ENCODE results near the gene MSANTD7.

DNA sequence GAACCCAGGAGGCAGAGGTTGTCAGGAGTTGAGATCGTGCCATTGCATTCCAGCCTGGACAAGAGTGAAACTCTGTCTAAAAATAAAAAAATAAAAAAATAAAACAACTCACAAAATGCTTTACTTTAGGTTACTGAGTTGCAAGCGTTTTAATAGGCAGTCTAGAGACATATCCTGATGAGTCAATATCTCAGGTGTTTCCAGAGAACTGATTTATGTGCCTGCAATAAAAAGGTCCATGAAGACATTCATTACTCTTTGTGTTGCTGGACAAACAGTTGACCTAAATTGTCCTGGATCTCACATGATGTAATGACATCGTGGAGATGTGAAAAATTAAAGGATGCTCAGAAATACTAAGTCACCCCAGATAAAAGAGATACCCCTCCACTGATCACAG, 31.8 kb upstream of the MSANTD7 start:
- TF ChIP-seq, protein P1, sequence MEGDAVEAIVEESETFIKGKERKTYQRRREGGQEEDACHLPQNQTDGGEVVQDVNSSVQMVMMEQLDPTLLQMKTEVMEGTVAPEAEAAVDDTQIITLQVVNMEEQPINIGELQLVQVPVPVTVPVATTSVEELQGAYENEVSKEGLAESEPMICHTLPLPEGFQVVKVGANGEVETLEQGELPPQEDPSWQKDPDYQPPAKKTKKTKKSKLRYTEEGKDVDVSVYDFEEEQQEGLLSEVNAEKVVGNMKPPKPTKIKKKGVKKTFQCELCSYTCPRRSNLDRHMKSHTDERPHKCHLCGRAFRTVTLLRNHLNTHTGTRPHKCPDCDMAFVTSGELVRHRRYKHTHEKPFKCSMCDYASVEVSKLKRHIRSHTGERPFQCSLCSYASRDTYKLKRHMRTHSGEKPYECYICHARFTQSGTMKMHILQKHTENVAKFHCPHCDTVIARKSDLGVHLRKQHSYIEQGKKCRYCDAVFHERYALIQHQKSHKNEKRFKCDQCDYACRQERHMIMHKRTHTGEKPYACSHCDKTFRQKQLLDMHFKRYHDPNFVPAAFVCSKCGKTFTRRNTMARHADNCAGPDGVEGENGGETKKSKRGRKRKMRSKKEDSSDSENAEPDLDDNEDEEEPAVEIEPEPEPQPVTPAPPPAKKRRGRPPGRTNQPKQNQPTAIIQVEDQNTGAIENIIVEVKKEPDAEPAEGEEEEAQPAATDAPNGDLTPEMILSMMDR (IDR thresholded peaks at IDR 0.05), result no peak
- TF ChIP-seq POLR2AphosphoS5 (IDR thresholded peaks at IDR 0.05), result no peak
- no peak for TF ChIP-seq POLR2A (IDR thresholded peaks at IDR 0.05; ENCODE audit: low read depth)
- TF ChIP-seq EP300 (IDR thresholded peaks at IDR 0.05), result no peak

Data from esophagus muscularis mucosa (tissue), 4 donors.